Ovary (tissue), 9 donors: ENCODE measurements around the gene STK17B. TPM values are rescaled to one million over a fixed set of nuclear protein-coding genes. Genes with fewer than 3 reads are reported as not detected.

Source experiments
- DNase-seq, 5 donors: peaks; one replicate each; pipeline ENCODE4 v3.0.0-alpha.2; 2019 to 2020
- H3K27ac ChIP-seq, 2 donors: fragments of 200-600 bp; one replicate each; pipeline versions ENCODE4 v1.5.1 to v1.8.0; 2019 to 2022
- H3K27me3 ChIP-seq: fragments of 200-600 bp; one replicate; pipeline ENCODE4 v1.8.0; 2022
- H3K36me3 ChIP-seq: fragments of 200-600 bp; sonication (generic); one replicate; pipeline ENCODE4 v1.5.1; 2019
- H3K4me1 ChIP-seq: one replicate; pipeline ENCODE4 v1.8.1; 2013; ENCODE audit warnings: mild to moderate bottlenecking, moderate library complexity; ENCODE audit not compliant: insufficient read depth
- H3K4me3 ChIP-seq: fragments of 200-600 bp; sonication (generic); one replicate; pipeline ENCODE4 v1.5.1; 2017
- H3K9me3 ChIP-seq, 2 donors: fragments of 200-600 bp in 1 of 2; sonication (generic) in 1 of 2; one replicate each; pipeline versions ENCODE4 v1.5.1 to v1.8.1; 2013 to 2019; ENCODE audit warnings: mild to moderate bottlenecking in 1 of 2, moderate library complexity in 1 of 2
- CTCF ChIP-seq, 3 donors: fragments of 450-650 bp in 2 of 3; fragments of 200-600 bp in 1 of 3; IDR thresholded peaks; one replicate each; pipeline versions ENCODE4 v1.5.1 to v1.8.0; 2016 to 2022; ENCODE audit warnings: antibody characterized with exemption in 3 of 3, mild to moderate bottlenecking in 1 of 3
- EP300 ChIP-seq: sonication (generic); formaldehyde crosslinking; IDR thresholded peaks from one replicate; pipeline ENCODE4 v1.6.1; 2017; ENCODE audit warnings: antibody characterized with exemption
- POLR2A ChIP-seq: fragments of 450-650 bp; IDR thresholded peaks from one replicate; pipeline ENCODE4 v1.6.1; 2017; ENCODE audit warnings: antibody characterized with exemption, mild to moderate bottlenecking, moderate library complexity
- WGBS, 3 donors: extraction: QIAGEN DNeasy Blood & Tissue Kit in 1 of 3; methylation state at CpG; one replicate each; pipeline versions ENCODE4 v1.1.5 to v1.1.7; 2013 to 2017; 5-methylcytosine and 5-hydroxymethylcytosine counted together
- intact Hi-C, 4 donors: fragments of 100-400 bp; cut with DNase I; formaldehyde crosslinking; loops; one replicate each; pipeline versions ENCODE4 v1.11.0 to v1.15.1; 2022 to 2023
- polyA plus RNA-seq, 2 donors: library from polyadenylated mRNA; stranded (reverse); fragments of 200-250 nt in 1 of 2; fragments of 350-450 nt in 1 of 2; fragmentation: Illumina TruSeq in 1 of 2; extraction: RNeasy Lipid Tissue Mini Kit (QIAGEN cat#74804) in 1 of 2; gene quantifications; one replicate each; pipeline ENCODE4 v1.2.3, GENCODE V29; 2013 to 2014
- total RNA-seq, 7 donors: library from RNA; depleted of rRNA in 2 of 7; stranded (reverse); fragments of >200 nt in 2 of 7; fragmentation: NEBNext Ultra II Directional in 3 of 7; extraction: Animal tissue kit (Norgen Biotek cat#: 25700) in 3 of 7; gene quantifications; one replicate each; pipeline versions ENCODE4 v1.1.0 to v1.2.4, GENCODE V29; 2016 to 2023
- donor health status: DM: no; HTN: no; CAD: no; lungs with moderate emphysema.
- donor health status: DM: no; HTN: no; CAD: no.
- donor health status: Bipolar disorder and iron deficiency.
- donor health status: DM: yes; HTN: yes; CAD: no.
- donor health status: DM: no; HTN: no; CAD: no.
- donor health status: DM: yes; HTN: yes; CAD: no.

The STK17B gene
- total and polyA plus RNA-seq, 9 donors, result 1.7 to 28.4 (median 4.9) TPM

- H3K4me3 ChIP-seq, result no peak overlapping the region
- no peak for DNase-seq
- no peaks in the 10 kb centered on the region for H3K36me3 ChIP-seq
- no peaks in the 10 kb centered on the region for H3K4me1 ChIP-seq
- no peaks in the 10 kb centered on the region for H3K27me3 ChIP-seq
- TF ChIP-seq POLR2A (no peak), EP300 (no peak), CTCF (IDR thresholded peaks at IDR 0.05) (no peak)
- intact Hi-C loops, result no loop called here
- H3K27ac ChIP-seq, result no peak overlapping the region
- WGBS, 3 donors, result 95 to 97% (median 96%) methylated on average over 6 of the region's 6 CpGs
- H3K9me3 ChIP-seq, result no peaks in the 10 kb centered on the region
Observed at GRCh38 chr2:196162586-196163175, 8.7 kb downstream of the STK17B start.

- no peaks in the 10 kb centered on the region for H3K36me3 ChIP-seq
- H3K27ac ChIP-seq, result no peak overlapping the region
- no peak overlapping the region for H3K4me3 ChIP-seq
- WGBS, 3 donors, result 94 to 97% (median 96%) methylated on average over 4 of the region's 4 CpGs
- intact Hi-C loops, result no loop called here
- TF ChIP-seq CTCF (IDR thresholded peaks at IDR 0.05) (no peak), POLR2A (no peak), EP300 (no peak)
- H3K9me3 ChIP-seq, result no peaks in the 10 kb centered on the region
- H3K4me1 ChIP-seq, result no peaks in the 10 kb centered on the region
- DNase-seq, result no peak
- no peaks in the 10 kb centered on the region for H3K27me3 ChIP-seq
Observed at GRCh38 chr2:196160946-196161345, 10.4 kb downstream of the STK17B start.

- Histone ChIP-seq H3K36me3 (no peaks in the 10 kb centered on the region), H3K27ac (no peak overlapping the region), H3K9me3 (no peaks in the 10 kb centered on the region), H3K27me3 (no peaks in the 10 kb centered on the region), H3K4me1 (no peaks in the 10 kb centered on the region), H3K4me3 (no peak overlapping the region)
- no peak for TF ChIP-seq POLR2A
- TF ChIP-seq EP300, result no peak
- no peak for TF ChIP-seq CTCF (IDR thresholded peaks at IDR 0.05)
- DNase-seq, result no peak
- WGBS, 3 donors, result 55 to 59% (median 56%) methylated on average over 3 of the region's 3 CpGs
- intact Hi-C loops, result no loop called here
Observed at GRCh38 chr2:196160101-196160500, 11.3 kb downstream of the STK17B start.

GRCh38 chr2:196159221-196159892, 12.0 kb downstream of the STK17B start:
- H3K27ac ChIP-seq, result no peak overlapping the region
- H3K9me3 ChIP-seq, result no peaks in the 10 kb centered on the region
- H3K4me1 ChIP-seq, result no peaks in the 10 kb centered on the region
- WGBS, 3 donors, result 91 to 94% (median 93%) methylated on average over 5 of the region's 5 CpGs
- no peaks in the 10 kb centered on the region for H3K27me3 ChIP-seq
- no peak for TF ChIP-seq CTCF (IDR thresholded peaks at IDR 0.05)
- intact Hi-C loops, result no loop called here
- H3K4me3 ChIP-seq, result no peak overlapping the region
- H3K36me3 ChIP-seq, result no peaks in the 10 kb centered on the region
- DNase-seq, result no peak
